Thyroid gland (tissue), 4 donors: ENCODE measurements around the gene MTCH1. TPM values are rescaled to one million over a fixed set of nuclear protein-coding genes. Genes with fewer than 3 reads are reported as not detected.
"Not testable (repeated sequence)": the region's sequence is repeated elsewhere in the genome, so short reads cannot be mapped to it uniquely, and the experiment has no call there.

ENCODE experiments used
- DNase-seq, 2 donors: peaks; one replicate each; pipeline ENCODE4 v3.0.0-alpha.2; 2019
- H3K27ac ChIP-seq, 3 donors: fragments of 200-600 bp; sonication (generic); 1 replicate in 2 of 3; 2 replicates in 1 of 3; pipeline ENCODE4 v1.5.1; 2016 to 2019; ENCODE audit warnings: mild to moderate bottlenecking in 1 of 3, moderate library complexity in 1 of 3
- H3K27me3 ChIP-seq: fragments of 200-600 bp; sonication (generic); one replicate; pipeline ENCODE4 v1.5.1; 2019
- H3K36me3 ChIP-seq, 2 donors: fragments of 200-600 bp; sonication (generic); one replicate each; pipeline ENCODE4 v1.5.1; 2016 to 2019
- H3K4me1 ChIP-seq, 2 donors: fragments of 200-600 bp; sonication (generic); one replicate each; pipeline ENCODE4 v1.5.1; 2017 to 2019
- H3K4me3 ChIP-seq, 3 donors: fragments of 200-600 bp; sonication (generic); replicated peaks in 1 of 3; 1 replicate in 2 of 3; 2 replicates in 1 of 3; pipeline ENCODE4 v1.5.1; 2016; ENCODE audit warnings: mild to moderate bottlenecking in 1 of 3
- H3K9me3 ChIP-seq: fragments of 200-600 bp; sonication (generic); one replicate; pipeline ENCODE4 v1.5.1; 2017
- POLR2A ChIP-seq, 2 donors: fragments of 450-650 bp; IDR thresholded peaks; one replicate each; pipeline ENCODE4 v1.6.1; 2017; ENCODE audit warnings: antibody characterized with exemption in 2 of 2, mild to moderate bottlenecking in 2 of 2, moderate library complexity in 1 of 2
- WGBS, 2 donors: methylation state at CpG; one replicate each; pipeline ENCODE4 v1.1.5; 2017; 5-methylcytosine and 5-hydroxymethylcytosine counted together
- intact Hi-C: fragments of 100-400 bp; cut with DNase I; formaldehyde crosslinking; loops from one replicate; pipeline ENCODE4 v1.15.1; 2023
- total RNA-seq, 4 donors: library from RNA; depleted of rRNA; stranded (reverse); fragments of >200 nt; gene quantifications; one replicate each; pipeline ENCODE4 v1.2.3, GENCODE V29; 2016
- TF ChIP-seq, protein P1 (sequence below), 6 experiments: fragments of 200-600 bp in 3 of 6; fragments of 450-650 bp in 3 of 6; sonication (generic) in 3 of 6; IDR thresholded peaks; one replicate each; pipeline ENCODE4 v1.5.1; 2016 to 2019; ENCODE audit warnings: antibody characterized with exemption in 6 of 6, mild to moderate bottlenecking in 2 of 6, inconsistent platforms in 1 of 6, moderate library complexity in 1 of 6

MTCH1 gene
- total RNA-seq, 4 donors from 2014 or later, result 571 to 1,096 (median 866) TPM

DNA sequence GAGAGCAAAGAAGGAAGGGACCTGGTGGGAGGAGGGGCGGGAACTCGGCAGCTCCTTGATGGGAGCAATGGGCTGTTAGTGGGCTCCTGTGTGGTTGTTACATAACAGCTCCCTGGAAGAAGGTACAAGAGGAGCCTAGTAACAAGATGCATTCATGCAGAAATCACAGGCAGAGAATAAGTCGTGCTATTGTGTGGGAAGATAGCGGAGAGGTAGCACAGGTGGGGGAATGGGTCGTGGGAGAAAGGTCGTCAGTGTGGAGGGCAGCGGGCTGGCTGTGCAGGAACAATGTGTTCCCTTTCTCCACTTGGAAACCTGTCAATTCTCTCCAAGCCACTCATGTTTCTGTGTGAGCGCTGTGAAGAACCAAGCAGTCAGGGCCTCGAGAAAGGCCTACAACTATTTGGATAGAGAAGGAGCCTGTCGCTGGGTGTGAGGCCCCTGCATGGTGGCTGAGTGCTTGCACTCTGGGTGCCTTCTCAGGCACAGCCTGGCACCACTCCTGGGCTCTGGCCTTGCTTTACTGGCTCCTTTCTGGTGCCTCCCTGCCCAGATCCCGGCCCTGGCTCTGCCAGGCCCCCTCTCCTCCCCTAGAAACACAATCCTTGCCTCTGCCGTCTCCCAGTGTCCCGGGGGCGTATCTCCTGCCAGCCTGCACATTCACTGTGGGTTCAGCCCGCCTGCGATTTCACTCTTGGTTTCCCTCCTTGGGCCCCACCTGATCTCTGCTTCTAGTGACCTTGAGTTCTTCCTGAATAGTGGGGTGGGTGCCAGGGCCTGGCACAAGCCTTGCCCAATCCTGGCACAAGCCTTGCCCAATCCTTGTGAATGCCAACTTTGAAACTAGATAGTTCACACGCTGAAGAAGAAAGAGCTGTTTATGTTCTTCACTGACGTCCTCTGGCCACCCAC is 12.1 kb upstream of the MTCH1 start:
- H3K4me1 ChIP-seq, result peaks cover 55 to 66% of the 10 kb centered on the region in 2 donors
- no peak overlapping the region for H3K4me3 ChIP-seq
- no peaks in the 10 kb centered on the region for H3K27me3 ChIP-seq
- H3K27ac ChIP-seq, result peak overlapping the region; percentile 97 to 99 (median 98)
- TF ChIP-seq POLR2A (IDR thresholded peaks at IDR 0.05), result peak in 1 of 2 donors; percentile 51
- TF ChIP-seq, protein P1, sequence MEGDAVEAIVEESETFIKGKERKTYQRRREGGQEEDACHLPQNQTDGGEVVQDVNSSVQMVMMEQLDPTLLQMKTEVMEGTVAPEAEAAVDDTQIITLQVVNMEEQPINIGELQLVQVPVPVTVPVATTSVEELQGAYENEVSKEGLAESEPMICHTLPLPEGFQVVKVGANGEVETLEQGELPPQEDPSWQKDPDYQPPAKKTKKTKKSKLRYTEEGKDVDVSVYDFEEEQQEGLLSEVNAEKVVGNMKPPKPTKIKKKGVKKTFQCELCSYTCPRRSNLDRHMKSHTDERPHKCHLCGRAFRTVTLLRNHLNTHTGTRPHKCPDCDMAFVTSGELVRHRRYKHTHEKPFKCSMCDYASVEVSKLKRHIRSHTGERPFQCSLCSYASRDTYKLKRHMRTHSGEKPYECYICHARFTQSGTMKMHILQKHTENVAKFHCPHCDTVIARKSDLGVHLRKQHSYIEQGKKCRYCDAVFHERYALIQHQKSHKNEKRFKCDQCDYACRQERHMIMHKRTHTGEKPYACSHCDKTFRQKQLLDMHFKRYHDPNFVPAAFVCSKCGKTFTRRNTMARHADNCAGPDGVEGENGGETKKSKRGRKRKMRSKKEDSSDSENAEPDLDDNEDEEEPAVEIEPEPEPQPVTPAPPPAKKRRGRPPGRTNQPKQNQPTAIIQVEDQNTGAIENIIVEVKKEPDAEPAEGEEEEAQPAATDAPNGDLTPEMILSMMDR (IDR thresholded peaks at IDR 0.05), result no peak
- H3K36me3 ChIP-seq, result no peaks in the 10 kb centered on the region
- 31 to 39% methylated on average over 18 of the region's 18 CpGs for WGBS, 2 donors
- DNase-seq, result peak; percentile 98 to 99
- intact Hi-C loops, result no loop called here
- H3K9me3 ChIP-seq, result no peaks in the 10 kb centered on the region

DNA sequence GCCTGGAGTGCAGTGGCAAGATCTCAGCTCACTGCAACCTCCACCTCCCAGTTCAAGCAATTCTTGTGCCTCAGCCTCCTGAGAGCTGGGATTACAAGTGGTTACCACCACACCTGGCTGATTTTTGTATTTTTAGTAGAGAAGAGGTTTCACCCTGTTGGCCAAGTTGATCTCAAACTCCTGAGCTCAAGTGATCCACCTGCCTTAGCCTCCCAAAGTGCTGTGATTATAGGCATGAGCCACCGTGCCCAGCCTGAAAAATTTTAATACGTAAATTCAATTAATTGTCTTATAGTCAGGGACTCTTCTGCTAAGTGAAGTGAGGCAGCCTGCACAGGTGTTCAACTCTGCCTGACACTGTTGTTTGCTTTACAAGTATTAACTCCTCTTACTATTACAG is 4.4 kb upstream of the MTCH1 start:
- peak; percentile 65 to 68 for DNase-seq
- WGBS, 2 donors, result 19 to 25% methylated on average over 2 of the region's 2 CpGs
- H3K27me3 ChIP-seq, intact Hi-C loops, H3K9me3 ChIP-seq, H3K36me3 ChIP-seq, H3K4me3 ChIP-seq: not testable (repeated sequence)
- Histone ChIP-seq H3K4me1 (peaks cover 38 to 44% of the 10 kb centered on the region in 2 donors), H3K27ac (peak overlapping the region; percentile 53 to 99 (median 81))
- TF ChIP-seq POLR2A (IDR thresholded peaks at IDR 0.05), result peak in 1 of 2 donors; percentile 41

DNA sequence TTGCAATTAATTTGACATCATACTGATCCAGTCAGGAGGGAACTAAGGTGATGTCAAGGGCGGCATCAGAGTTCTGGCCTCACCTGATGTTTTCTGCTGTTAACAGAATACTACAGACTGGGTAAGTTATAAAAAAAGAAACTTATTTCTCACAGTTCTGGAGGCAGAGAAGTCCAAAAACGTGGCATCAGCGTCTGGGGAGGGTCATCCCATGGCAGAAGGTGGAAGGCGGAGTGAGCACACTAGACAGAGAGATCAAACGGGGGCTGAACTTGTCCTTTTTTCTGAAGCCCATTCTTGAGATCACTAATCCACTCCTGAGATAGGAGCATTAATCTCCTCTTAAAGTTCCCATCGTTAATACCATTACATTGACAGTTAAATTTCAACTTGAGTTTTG is 3.3 kb upstream of the MTCH1 start:
- Histone ChIP-seq H3K9me3 (no peaks in the 10 kb centered on the region), H3K4me1 (peaks cover 43 to 48% of the 10 kb centered on the region in 2 donors), H3K27ac (peak overlapping the region; percentile 38 to 98 (median 74)), H3K4me3 (no peak overlapping the region), H3K27me3 (no peaks in the 10 kb centered on the region), H3K36me3 (no peaks in the 10 kb centered on the region)
- intact Hi-C loops, result loop anchor here (10.0 kb wide), 1 partner anchor 104 kb away; the partner anchor contains the start of gene C6orf89
- no peak for TF ChIP-seq POLR2A (IDR thresholded peaks at IDR 0.05)
- TF ChIP-seq, protein P1 (IDR thresholded peaks at IDR 0.05), result no peak
- no peak for DNase-seq
- 92 to 94% methylated on average over 6 of the region's 6 CpGs for WGBS, 2 donors

DNA sequence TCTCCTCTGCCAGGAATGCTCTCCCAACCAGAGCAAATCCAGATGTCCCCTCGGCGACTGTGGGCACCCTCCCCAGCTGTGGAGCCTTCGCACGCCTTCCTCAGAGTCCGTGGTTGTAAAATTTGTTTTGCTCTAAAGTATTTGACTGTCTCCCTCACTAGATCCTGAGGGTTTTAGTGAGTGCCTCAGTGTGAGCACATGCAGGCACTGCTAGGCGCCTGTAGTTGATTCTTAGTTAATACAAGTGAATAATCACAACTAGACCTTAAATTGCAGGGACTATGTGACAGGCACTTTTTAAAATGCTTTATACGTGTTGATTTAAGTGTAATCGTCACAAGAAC is 680 bp upstream of the MTCH1 start:
- Histone ChIP-seq H3K4me1 (peaks cover 53 to 58% of the 10 kb centered on the region in 2 donors), H3K36me3 (no peaks in the 10 kb centered on the region), H3K9me3 (no peaks in the 10 kb centered on the region), H3K4me3 (peak overlapping the region in 2 of 3 donors; percentile 92 to 100), H3K27ac (peak overlapping the region; percentile 95 to 98 (median 98)), H3K27me3 (no peaks in the 10 kb centered on the region)
- 0 to 5% methylated on average over 8 of the region's 8 CpGs for WGBS, 2 donors
- no peak for DNase-seq
- intact Hi-C loops, result loop anchor here (10.0 kb wide), 1 partner anchor 102 kb away; the partner anchor contains the start of gene C6orf89
- TF ChIP-seq, protein P1 (IDR thresholded peaks at IDR 0.05), result no peak
- TF ChIP-seq POLR2A (IDR thresholded peaks at IDR 0.05), result no peak

DNA sequence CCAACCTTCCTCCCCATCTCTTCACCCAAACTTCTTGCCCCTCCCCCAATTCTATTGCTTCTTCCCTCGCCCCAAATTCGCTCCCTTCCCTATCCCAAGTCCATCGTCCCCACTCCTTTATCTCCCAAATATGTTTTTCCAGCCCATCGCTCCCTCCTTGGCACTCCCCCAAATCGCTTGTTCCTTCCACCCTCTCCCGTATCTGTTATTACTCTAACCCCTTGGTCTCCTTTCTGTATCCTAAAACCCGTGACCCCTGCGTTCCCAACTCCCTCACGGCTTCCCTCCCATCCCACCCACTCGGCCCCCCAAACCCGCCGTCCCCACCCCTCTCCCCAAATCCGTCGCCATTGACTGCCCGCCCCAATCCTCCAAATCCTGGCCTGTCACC is 584 bp downstream of the MTCH1 start:
- H3K4me3 ChIP-seq, result peak overlapping the region; percentile 92 to 100 (median 100)
- intact Hi-C loops, result loop anchor here (10.0 kb wide), 1 partner anchor 101 kb away; the partner anchor contains the start of gene C6orf89
- WGBS, 2 donors, result 0 to 1% methylated on average over 15 of the region's 15 CpGs
- no peak for DNase-seq
- H3K27ac ChIP-seq, result peak overlapping the region; percentile 95 to 98 (median 98)
- H3K4me1 ChIP-seq, result peaks cover 53 to 59% of the 10 kb centered on the region in 2 donors
- H3K27me3 ChIP-seq, result no peaks in the 10 kb centered on the region
- no peaks in the 10 kb centered on the region for H3K9me3 ChIP-seq
- no peaks in the 10 kb centered on the region for H3K36me3 ChIP-seq
- TF ChIP-seq POLR2A (IDR thresholded peaks at IDR 0.05), result no peak
- TF ChIP-seq, protein P1 (IDR thresholded peaks at IDR 0.05), result no peak
